AG09319 (cell line): ENCODE results near the gene CAMK1.

ENCODE experiments used
- DNase-seq: peaks from one replicate; pipeline ENCODE4 v3.0.0-alpha.2; 2010; ENCODE audit warnings: low read depth; ENCODE audit errors: extremely low read depth
- CTCF ChIP-seq: IDR thresholded peaks from 2 replicates; pipeline ENCODE4 v1.5.1; 2011; ENCODE audit warnings: low read depth, mild to moderate bottlenecking, inconsistent platforms, low read length, moderate library complexity

CAMK1 gene

GRCh38 chr3:9769426-9770275 is at the start of gene CAMK1:
CAMK1 (minus strand) TSS chr3:9769947; CDS start chr3:9767749, 2,198 bp downstream.
- no peak for TF ChIP-seq CTCF
- peak; percentile 27 for DNase-seq

GRCh38 chr3:9818666-9819335 is 49.1 kb upstream of the CAMK1 start:
- no peak for DNase-seq
- no peak for TF ChIP-seq CTCF

GRCh38 chr3:9817436-9817835 is 47.7 kb upstream of the CAMK1 start:
- no peak for DNase-seq
- no peak for TF ChIP-seq CTCF

GRCh38 chr3:9815986-9816385 is 46.2 kb upstream of the CAMK1 start:
- DNase-seq, result no peak
- no peak for TF ChIP-seq CTCF

- no peak for DNase-seq
- no peak for TF ChIP-seq CTCF
Measured at GRCh38 chr3:9812870-9813483, 43.2 kb upstream of the CAMK1 start.

- no peak for DNase-seq
Measured at GRCh38 chr3:9810846-9811245, 41.1 kb upstream of the CAMK1 start.

More at GRCh38 chr3:9810846-9811245, 41.1 kb upstream of the CAMK1 start:
- TF ChIP-seq CTCF, result no peak
